Measurements from ENCODE around the gene KAZN. TPM values are rescaled to one million over a fixed set of nuclear protein-coding genes. Genes with fewer than 3 reads are reported as not detected.

The KAZN gene
- total and polyA plus RNA-seq, 2 experiments from 2014 or later: 7.9 to 15.6 TPM

- 92% methylated on average over 8 of the region's 8 CpGs for WGBS (ENCODE audit: low lambda C conversion rate, missing lambda C conversion rate)
- no peak for DNase-seq (ENCODE audit: low spot score)
- H3K4me2 ChIP-seq: no peak overlapping the region
- peaks cover 3% of the 10 kb centered on the region for H3K27me3 ChIP-seq
- no peak for TF ChIP-seq CTCF (IDR thresholded peaks at IDR 0.05; ENCODE audit: poor library complexity)
- no peak for TF ChIP-seq EZH2phosphoT487 (IDR thresholded peaks at IDR 0.05; ENCODE audit: low read depth, severe bottlenecking, unreplicated experiment)
- TF ChIP-seq EZH2 (IDR thresholded peaks at IDR 0.05; ENCODE audit: borderline replicate concordance): no peak
- no peaks in the 10 kb centered on the region for H3K36me3 ChIP-seq (replicated peaks; ENCODE audit: insufficient read depth, low read depth)
- no peak overlapping the region for H3K4me3 ChIP-seq
- H3K4me1 ChIP-seq (ENCODE audit: insufficient read depth): no peaks in the 10 kb centered on the region
- H3K9me2 ChIP-seq (replicated peaks; ENCODE audit: insufficient read depth): no peaks in the 10 kb centered on the region
- no peaks in the 10 kb centered on the region for H4K20me1 ChIP-seq (ENCODE audit: insufficient read depth, poor library complexity, severe bottlenecking)
- H3K9me3 ChIP-seq (ENCODE audit: low read depth): no peaks in the 10 kb centered on the region
- H2AFZ ChIP-seq: no peak overlapping the region
- H3K27ac ChIP-seq: no peak overlapping the region
- no peaks in the 10 kb centered on the region for H3K79me2 ChIP-seq
These were observed 37.3 kb upstream of the KAZN start for GRCh38 chr1:14561014-14561693.

GRCh38 chr1:14565090-14565489 lies 33.4 kb upstream of the KAZN start:
- H3K36me3 ChIP-seq (replicated peaks; ENCODE audit: insufficient read depth, low read depth): no peaks in the 10 kb centered on the region
- 48% methylated on average over 2 of the region's 2 CpGs for WGBS (ENCODE audit: low lambda C conversion rate, missing lambda C conversion rate)
- H3K79me2 ChIP-seq: no peaks in the 10 kb centered on the region
- H3K4me3 ChIP-seq: no peak overlapping the region
- no peak overlapping the region for H3K27ac ChIP-seq
- H3K27me3 ChIP-seq: no peaks in the 10 kb centered on the region
- no peaks in the 10 kb centered on the region for H3K4me1 ChIP-seq (ENCODE audit: insufficient read depth)
- no peak for DNase-seq (ENCODE audit: low spot score)
- no peak overlapping the region for H2AFZ ChIP-seq
- no peaks in the 10 kb centered on the region for H4K20me1 ChIP-seq (ENCODE audit: insufficient read depth, poor library complexity, severe bottlenecking)
- TF ChIP-seq EZH2 (IDR thresholded peaks at IDR 0.05; ENCODE audit: borderline replicate concordance) (no peak), EZH2phosphoT487 (IDR thresholded peaks at IDR 0.05; ENCODE audit: low read depth, severe bottlenecking, unreplicated experiment) (no peak), CTCF (IDR thresholded peaks at IDR 0.05; ENCODE audit: poor library complexity) (no peak)
- no peak overlapping the region for H3K4me2 ChIP-seq
- H3K9me3 ChIP-seq (ENCODE audit: low read depth): no peaks in the 10 kb centered on the region
- no peaks in the 10 kb centered on the region for H3K9me2 ChIP-seq (replicated peaks; ENCODE audit: insufficient read depth)

- H3K27ac ChIP-seq: no peak overlapping the region
- no peak for DNase-seq (ENCODE audit: low spot score)
- H3K79me2 ChIP-seq: no peaks in the 10 kb centered on the region
- H3K4me3 ChIP-seq: no peak overlapping the region
- H3K9me2 ChIP-seq (replicated peaks; ENCODE audit: insufficient read depth): no peaks in the 10 kb centered on the region
- no peak overlapping the region for H3K4me2 ChIP-seq
- no peaks in the 10 kb centered on the region for H3K36me3 ChIP-seq (replicated peaks; ENCODE audit: insufficient read depth, low read depth)
- H2AFZ ChIP-seq: no peak overlapping the region
- H4K20me1 ChIP-seq (ENCODE audit: insufficient read depth, poor library complexity, severe bottlenecking): no peaks in the 10 kb centered on the region
- H3K9me3 ChIP-seq (ENCODE audit: low read depth): no peaks in the 10 kb centered on the region
- TF ChIP-seq EZH2 (IDR thresholded peaks at IDR 0.05; ENCODE audit: borderline replicate concordance) (no peak), CTCF (IDR thresholded peaks at IDR 0.05; ENCODE audit: poor library complexity) (no peak), EZH2phosphoT487 (IDR thresholded peaks at IDR 0.05; ENCODE audit: low read depth, severe bottlenecking, unreplicated experiment) (no peak)
- no peaks in the 10 kb centered on the region for H3K27me3 ChIP-seq
- no peaks in the 10 kb centered on the region for H3K4me1 ChIP-seq (ENCODE audit: insufficient read depth)
- WGBS (ENCODE audit: low lambda C conversion rate, missing lambda C conversion rate): 74% methylated on average over 2 of the region's 2 CpGs
These were observed 31.4 kb upstream of the KAZN start for GRCh38 chr1:14567056-14567455.
